GM21529 (cell line): ENCODE results near the gene EPS8.
"Not testable (repeated sequence)": the region's sequence is repeated elsewhere in the genome, so short reads cannot be mapped to it uniquely, and the experiment has no call there.

Experiments used
- ATAC-seq: cut with Tn5 transposase; IDR thresholded peaks from one replicate; pipeline ENCODE4 v1.9.1; 2021; ENCODE audit not compliant: unreplicated experiment

The EPS8 gene

GRCh38 chr12:15757553-15758255 is 31.5 kb downstream of the EPS8 start:
- no peak for ATAC-seq

- ATAC-seq, result no peak
Measured at GRCh38 chr12:15756822-15757221, 32.4 kb downstream of the EPS8 start.

GRCh38 chr12:15754233-15754632 is 35.0 kb downstream of the EPS8 start:
- no peak for ATAC-seq

- ATAC-seq, result no peak
Measured at GRCh38 chr12:15752785-15753184, 36.4 kb downstream of the EPS8 start.

GRCh38 chr12:15751741-15752140 is 37.4 kb downstream of the EPS8 start:
- ATAC-seq, result no peak

GRCh38 chr12:15749937-15750336 is 39.3 kb downstream of the EPS8 start:
- no peak for ATAC-seq

- not testable (repeated sequence) for ATAC-seq
Measured at GRCh38 chr12:15741870-15742269, 47.3 kb downstream of the EPS8 start.

- ATAC-seq, result no peak
Measured at GRCh38 chr12:15741082-15741481, 48.1 kb downstream of the EPS8 start.

- not testable (repeated sequence) for ATAC-seq
Measured at GRCh38 chr12:15740389-15740788, 48.8 kb downstream of the EPS8 start.

GRCh38 chr12:15738438-15739015 is 50.7 kb downstream of the EPS8 start:
- no peak for ATAC-seq

- no peak for ATAC-seq
Measured at GRCh38 chr12:15735837-15736615, 53.2 kb downstream of the EPS8 start.

- no peak for ATAC-seq
Measured at GRCh38 chr12:15733136-15733535, 56.1 kb downstream of the EPS8 start.

GRCh38 chr12:15732341-15733061 is 56.7 kb downstream of the EPS8 start:
- peak; percentile 62 for ATAC-seq

- ATAC-seq, result no peak
Measured at GRCh38 chr12:15731940-15732339, 57.2 kb downstream of the EPS8 start.

- ATAC-seq, result no peak
Measured at GRCh38 chr12:15729097-15729496, 60.1 kb downstream of the EPS8 start.

- ATAC-seq, result no peak
Measured at GRCh38 chr12:15728118-15728598, 61.0 kb downstream of the EPS8 start.

- ATAC-seq, result no peak
Measured at GRCh38 chr12:15726878-15727150, 62.4 kb downstream of the EPS8 start.

GRCh38 chr12:15726027-15726877 is 62.9 kb downstream of the EPS8 start:
- no peak for ATAC-seq

GRCh38 chr12:15722951-15723350 is 66.2 kb downstream of the EPS8 start:
- no peak for ATAC-seq

- ATAC-seq, result no peak
Measured at GRCh38 chr12:15721316-15722115, 67.7 kb downstream of the EPS8 start.
